SJCRH30 (cell line): ENCODE data around the gene UBA6. TPM values are rescaled to one million over a fixed set of nuclear protein-coding genes. Genes with fewer than 3 reads are reported as not detected.
A peak's percentile ranks its signal among the peaks of the same experiment; 100 is the strongest.

Experiments used
- DNase-seq, 2 experiments: peaks; one replicate each; pipeline ENCODE4 v3.0.0-alpha.2; 2015 to 2020
- H3K27ac ChIP-seq: fragments of 250-450 bp; sonication (Bioruptor Pico); 2 replicates; pipeline ENCODE4 v1.5.1; 2020; ENCODE audit warnings: mild to moderate bottlenecking, moderate library complexity
- H3K27me3 ChIP-seq: fragments of 250-450 bp; sonication (Bioruptor Pico); 2 replicates; pipeline ENCODE4 v1.5.1; 2020; ENCODE audit warnings: mild to moderate bottlenecking, moderate library complexity
- H3K36me3 ChIP-seq: fragments of 250-450 bp; sonication (Bioruptor Pico); 2 replicates; pipeline ENCODE4 v1.5.1; 2020; ENCODE audit warnings: mild to moderate bottlenecking, moderate library complexity
- H3K4me1 ChIP-seq: fragments of 250-450 bp; sonication (Bioruptor Pico); 2 replicates; pipeline ENCODE4 v1.5.1; 2020; ENCODE audit warnings: mild to moderate bottlenecking, moderate library complexity
- H3K4me3 ChIP-seq: fragments of 250-450 bp; sonication (Bioruptor Pico); 2 replicates; pipeline ENCODE4 v1.5.1; 2020; ENCODE audit warnings: mild to moderate bottlenecking, moderate library complexity
- H3K9me3 ChIP-seq: fragments of 250-450 bp; sonication (Bioruptor Pico); replicated peaks from 2 replicates; pipeline ENCODE4 v1.5.1; 2020; ENCODE audit warnings: mild to moderate bottlenecking, moderate library complexity
- total RNA-seq: library from RNA; depleted of rRNA; stranded (reverse); fragments of >200 nt; shearing (Covaris generic); gene quantifications from 2 replicates; pipeline ENCODE4 v1.2.3, GENCODE V29; 2014

UBA6 gene
- total RNA-seq, 1 experiment from 2014 or later: 118 TPM

DNA sequence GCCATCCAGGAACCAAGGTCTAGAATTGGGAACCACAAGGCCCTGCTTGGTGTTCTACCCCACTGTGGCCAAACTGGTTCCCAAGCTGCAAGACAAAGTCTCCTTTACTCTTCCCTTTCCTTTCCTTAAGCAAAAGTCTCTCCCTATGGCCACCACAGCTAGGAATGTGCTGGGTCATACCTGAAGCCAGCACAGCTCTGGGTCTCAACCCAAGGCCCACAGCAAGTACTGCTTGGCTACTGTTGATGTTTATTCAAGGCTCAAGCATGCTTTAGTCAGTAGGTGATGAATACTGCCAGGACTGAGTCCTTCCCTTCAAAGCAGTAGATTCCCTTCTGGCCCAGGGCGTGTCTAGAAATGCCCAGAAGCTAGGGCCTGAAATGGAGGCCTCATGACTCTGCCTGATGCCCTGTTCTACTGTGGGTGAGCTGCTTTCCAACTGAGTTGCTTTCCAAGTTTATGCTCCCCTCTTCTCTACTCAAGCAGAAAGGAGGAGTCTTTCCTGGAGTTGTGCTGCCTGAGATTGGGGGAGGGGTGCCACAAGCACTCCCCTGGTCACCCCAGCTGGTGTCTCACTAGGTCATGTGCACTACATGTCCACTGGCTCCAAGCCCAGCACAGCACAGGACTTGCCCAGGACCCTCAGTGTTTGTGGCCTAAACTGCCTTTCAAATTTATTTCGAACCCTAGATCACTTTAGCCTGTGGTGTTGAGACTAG is 97.5 kb downstream of the UBA6 start:
- Histone ChIP-seq H3K27me3 (no peaks in the 10 kb centered on the region), H3K27ac (no peak overlapping the region), H3K4me3 (no peak overlapping the region), H3K36me3 (no peaks in the 10 kb centered on the region), H3K4me1 (no peaks in the 10 kb centered on the region), H3K9me3 (no peaks in the 10 kb centered on the region)
- DNase-seq: no peak

DNA sequence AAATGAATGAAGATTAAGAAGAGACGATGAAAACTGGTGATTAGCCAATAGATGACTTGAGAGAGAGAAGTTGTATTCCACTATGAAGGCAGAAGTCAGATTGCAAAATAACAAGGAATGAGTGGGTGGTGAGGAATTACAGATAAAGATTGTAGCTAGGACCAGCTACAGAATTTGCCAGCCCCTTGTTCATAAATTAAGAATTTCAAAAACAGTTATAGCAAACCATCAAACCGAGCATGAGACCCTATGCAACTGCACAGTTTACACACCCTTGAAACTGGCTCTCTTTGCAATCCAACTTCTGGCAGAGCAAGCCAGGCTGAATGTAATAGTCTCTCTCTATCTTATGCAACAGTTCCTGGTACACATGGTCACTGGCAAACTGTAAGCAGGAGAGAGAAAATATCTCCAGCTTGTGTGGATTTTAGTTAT is 107.2 kb downstream of the UBA6 start:
- H3K4me1 ChIP-seq: no peaks in the 10 kb centered on the region
- no peak overlapping the region for H3K4me3 ChIP-seq
- H3K27me3 ChIP-seq: no peaks in the 10 kb centered on the region
- no peak overlapping the region for H3K27ac ChIP-seq
- H3K9me3 ChIP-seq: no peaks in the 10 kb centered on the region
- no peaks in the 10 kb centered on the region for H3K36me3 ChIP-seq
- no peak for DNase-seq

DNA sequence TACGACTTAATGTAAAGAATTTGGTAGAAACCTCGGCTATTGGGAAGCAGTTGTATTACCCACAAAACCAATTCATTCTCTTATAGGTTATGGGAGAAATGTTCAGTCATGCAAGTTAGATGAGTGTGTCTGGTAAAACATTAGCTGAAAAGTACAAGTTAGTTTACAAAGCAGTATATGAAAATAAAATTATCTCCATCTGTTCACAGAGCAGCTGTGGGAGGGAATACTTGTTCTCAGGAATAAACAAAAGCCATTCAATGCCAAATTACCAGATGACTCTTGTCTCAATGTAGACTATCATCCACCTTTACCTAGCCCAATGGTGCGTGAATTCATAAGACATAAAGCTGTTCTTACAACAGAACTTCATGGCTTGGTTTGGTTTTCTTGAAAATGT is 113.8 kb downstream of the UBA6 start:
- Histone ChIP-seq H3K4me1 (no peaks in the 10 kb centered on the region), H3K36me3 (no peaks in the 10 kb centered on the region), H3K27me3 (no peaks in the 10 kb centered on the region), H3K9me3 (no peaks in the 10 kb centered on the region), H3K27ac (no peak overlapping the region), H3K4me3 (no peak overlapping the region)
- no peak for DNase-seq

DNA sequence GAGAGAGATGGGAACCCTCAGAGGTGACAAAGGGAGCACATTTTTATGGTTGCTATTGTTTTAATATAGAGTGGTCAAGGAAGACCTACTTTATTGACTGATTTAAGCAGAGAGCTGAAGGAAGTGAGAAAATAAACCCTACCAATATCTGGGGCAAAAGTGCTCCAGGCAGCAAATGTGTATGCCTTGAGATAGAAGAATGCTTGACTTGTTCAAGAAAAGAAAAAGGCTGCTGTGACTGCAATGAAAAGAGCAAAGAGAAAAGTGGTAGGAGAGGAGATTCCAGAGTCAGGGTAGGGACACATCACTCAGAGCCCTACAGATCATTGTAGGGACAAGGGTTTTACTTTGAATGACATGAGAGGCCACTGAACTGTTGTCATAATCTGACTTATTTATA is 116.5 kb downstream of the UBA6 start:
- DNase-seq: no peak
- H3K36me3 ChIP-seq: no peaks in the 10 kb centered on the region

DNA sequence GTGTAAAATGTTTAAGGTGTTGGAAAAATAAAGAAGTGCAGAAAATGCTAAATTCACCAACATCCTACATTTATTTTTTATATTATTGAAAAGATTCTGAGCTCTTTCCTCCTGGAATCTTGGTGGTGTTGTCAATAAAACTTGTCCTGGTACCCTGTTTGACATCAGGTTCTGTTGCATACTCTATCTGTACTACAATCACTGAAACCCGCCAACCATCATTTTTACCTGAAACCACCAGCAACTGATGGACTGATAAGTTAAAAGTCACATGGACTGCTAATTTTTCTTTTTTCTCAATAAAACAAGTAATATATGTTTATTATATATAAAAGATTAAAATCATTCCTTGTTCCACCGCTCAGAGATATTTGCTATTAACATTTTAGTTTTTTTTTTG is 119.0 kb downstream of the UBA6 start:
- H3K9me3 ChIP-seq: no peaks in the 10 kb centered on the region
- no peaks in the 10 kb centered on the region for H3K4me1 ChIP-seq
- no peaks in the 10 kb centered on the region for H3K36me3 ChIP-seq
- no peak overlapping the region for H3K4me3 ChIP-seq
- DNase-seq: no peak
- no peak overlapping the region for H3K27ac ChIP-seq
- H3K27me3 ChIP-seq: no peaks in the 10 kb centered on the region

More for the DNA sequence above, 116.5 kb downstream of the UBA6 start:
- no peaks in the 10 kb centered on the region for H3K4me1 ChIP-seq
- no peaks in the 10 kb centered on the region for H3K27me3 ChIP-seq
- H3K4me3 ChIP-seq: no peak overlapping the region
- H3K9me3 ChIP-seq: no peaks in the 10 kb centered on the region
- no peak overlapping the region for H3K27ac ChIP-seq

DNA sequence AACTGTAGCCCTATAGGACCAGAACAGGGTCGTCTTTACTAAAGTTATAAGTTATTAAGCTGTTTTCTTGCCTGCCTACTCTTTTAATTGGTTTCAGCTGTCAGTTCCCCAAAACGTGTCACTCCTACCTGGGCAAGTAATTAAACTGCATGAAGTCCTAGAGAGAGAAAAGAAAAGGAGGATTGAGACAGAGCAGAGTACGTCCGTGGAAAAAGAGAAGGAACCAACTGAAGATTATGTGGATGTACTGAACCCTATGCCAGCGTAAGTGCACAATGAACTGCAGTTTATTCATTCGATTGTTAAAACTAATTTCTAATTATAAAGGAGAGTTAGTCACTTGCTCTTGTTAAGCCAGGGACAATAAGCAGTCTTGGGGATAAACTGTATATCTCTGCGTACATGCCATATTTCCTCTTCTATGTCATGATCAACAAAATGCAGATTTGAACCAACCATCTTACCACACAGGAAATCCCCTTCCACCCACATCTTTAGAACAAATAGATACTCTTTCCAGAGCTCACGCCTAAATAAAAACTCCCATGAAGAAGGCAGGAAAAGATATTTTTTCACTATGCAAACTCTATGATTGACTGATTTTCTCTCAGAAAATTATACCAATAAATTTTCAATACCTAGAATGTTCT is 119.6 kb downstream of the UBA6 start:
- H3K4me3 ChIP-seq: no peak overlapping the region
- H3K36me3 ChIP-seq: no peaks in the 10 kb centered on the region
- H3K9me3 ChIP-seq: no peaks in the 10 kb centered on the region
- H3K27me3 ChIP-seq: no peaks in the 10 kb centered on the region
- no peak for DNase-seq
- no peaks in the 10 kb centered on the region for H3K4me1 ChIP-seq
- H3K27ac ChIP-seq: no peak overlapping the region

DNA sequence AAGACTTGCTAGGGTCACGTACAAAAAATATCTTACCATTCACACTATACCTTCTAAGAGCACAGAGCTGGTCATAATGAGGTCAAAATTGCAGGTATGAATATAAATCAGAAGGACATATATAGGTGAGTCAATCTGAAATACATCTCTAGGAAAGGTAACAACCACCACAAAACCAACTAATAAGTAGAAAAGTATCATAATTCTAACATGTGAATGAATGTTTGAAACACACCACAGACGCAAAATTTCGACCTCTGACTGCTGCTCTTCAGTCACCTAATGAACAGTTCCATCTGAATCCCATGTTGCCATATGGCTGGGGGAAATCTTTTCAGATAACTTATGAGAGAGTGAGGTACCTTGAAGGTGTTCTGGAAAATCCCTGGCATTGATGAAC is 120.4 kb downstream of the UBA6 start:
- no peak overlapping the region for H3K4me3 ChIP-seq
- DNase-seq: no peak
- no peaks in the 10 kb centered on the region for H3K4me1 ChIP-seq
- no peaks in the 10 kb centered on the region for H3K27me3 ChIP-seq
- H3K9me3 ChIP-seq: no peaks in the 10 kb centered on the region
- no peaks in the 10 kb centered on the region for H3K36me3 ChIP-seq
- no peak overlapping the region for H3K27ac ChIP-seq

DNA sequence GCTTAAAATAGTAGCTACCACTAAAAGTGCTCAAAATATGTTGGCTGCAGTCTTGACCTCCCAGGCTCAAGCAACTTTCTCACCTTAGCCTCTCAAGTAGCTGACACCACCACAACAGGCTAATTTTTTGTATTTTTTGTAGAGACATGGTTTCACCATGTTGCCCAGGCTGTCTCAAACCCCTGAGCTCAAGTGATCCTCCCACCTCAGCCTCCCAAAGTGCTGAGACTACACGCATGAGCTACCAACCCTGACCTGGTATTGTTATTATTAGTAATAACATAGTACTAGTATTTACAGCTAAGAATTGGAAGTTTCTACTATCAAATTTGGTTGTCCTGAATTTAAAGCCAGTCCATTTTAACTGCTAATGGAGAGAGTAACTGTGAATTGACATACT is 124.4 kb downstream of the UBA6 start:
- Histone ChIP-seq H3K4me1 (peaks cover 5% of the 10 kb centered on the region; the same call in 1 of the 2 replicates), H3K9me3 (no peaks in the 10 kb centered on the region; the same call in 1 of the 2 replicates), H3K27ac (no peak overlapping the region), H3K27me3 (no peaks in the 10 kb centered on the region), H3K4me3 (no peak overlapping the region), H3K36me3 (no peaks in the 10 kb centered on the region; the same call in 1 of the 2 replicates)
- no peak for DNase-seq

DNA sequence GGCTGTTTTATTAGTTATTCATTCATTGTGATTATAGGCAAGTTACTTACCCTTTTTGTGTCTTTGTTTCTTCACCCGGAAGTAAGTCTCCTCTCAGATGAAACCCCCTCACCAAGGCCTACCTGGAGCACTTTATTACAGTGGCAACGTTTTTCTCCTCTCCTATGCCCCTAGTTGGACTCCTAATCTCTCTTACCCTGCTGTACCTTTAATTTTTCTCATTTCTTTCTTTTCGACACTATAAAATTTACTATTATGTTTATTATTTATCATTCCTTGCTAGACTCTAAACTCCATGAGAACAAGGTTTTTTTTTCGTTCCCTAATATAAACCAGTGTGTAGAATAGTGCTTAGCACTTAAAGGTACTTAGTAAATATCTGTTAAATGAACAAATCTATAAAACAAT is 124.9 kb downstream of the UBA6 start:
- Histone ChIP-seq H3K9me3 (no peaks in the 10 kb centered on the region; the same call in 1 of the 2 replicates), H3K4me3 (peak overlapping the region; percentile 51), H3K36me3 (no peaks in the 10 kb centered on the region; the same call in 1 of the 2 replicates), H3K27ac (peak overlapping the region; percentile 10; the same call in 1 of the 2 replicates), H3K27me3 (no peaks in the 10 kb centered on the region), H3K4me1 (peaks cover 5% of the 10 kb centered on the region; the same call in 1 of the 2 replicates)
- DNase-seq: no peak

DNA sequence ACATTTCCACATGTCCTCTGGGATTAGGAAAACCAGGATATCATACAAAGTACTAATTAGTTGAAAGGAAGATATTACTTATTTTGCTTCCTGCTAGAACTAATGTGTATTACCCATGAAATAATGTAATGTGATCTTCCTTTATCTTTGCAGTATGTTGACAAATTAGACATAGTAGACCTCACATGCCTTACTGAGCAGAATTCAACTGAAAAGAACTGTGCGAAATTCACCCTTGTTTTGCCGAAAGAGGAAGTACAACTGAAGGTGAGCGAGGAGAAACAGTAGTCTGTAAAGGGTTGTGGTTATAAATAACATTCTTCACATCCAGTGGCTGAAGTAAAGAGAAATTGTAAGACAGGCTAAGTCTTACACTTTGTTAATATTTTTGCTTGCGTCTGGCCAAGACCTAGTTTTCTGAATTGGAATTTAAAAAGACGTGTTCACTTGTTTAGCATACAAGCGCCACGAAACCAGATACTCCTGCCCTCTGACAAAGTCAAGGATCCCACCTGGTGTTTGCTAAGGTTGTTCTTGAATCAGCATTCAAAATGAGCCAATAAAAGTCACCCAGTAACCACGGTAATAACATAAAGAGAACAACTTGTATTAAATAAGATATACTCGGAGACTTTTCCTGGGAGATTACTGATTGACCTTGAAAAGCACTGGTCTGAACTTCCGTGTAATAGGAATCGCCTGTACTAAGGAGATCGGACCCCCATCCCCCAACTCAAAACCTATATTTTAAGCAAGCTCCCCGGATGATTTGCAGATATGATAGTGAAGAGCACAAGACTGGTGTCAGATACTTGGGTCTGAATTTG is 125.5 kb downstream of the UBA6 start:
- no peaks in the 10 kb centered on the region; the same call in 1 of the 2 replicates for H3K9me3 ChIP-seq
- peak overlapping the region; percentile 51 for H3K4me3 ChIP-seq
- H3K36me3 ChIP-seq: no peaks in the 10 kb centered on the region; the same call in 1 of the 2 replicates
- H3K27me3 ChIP-seq: no peaks in the 10 kb centered on the region
- peak overlapping the region; percentile 10; the same call in 1 of the 2 replicates for H3K27ac ChIP-seq
- H3K4me1 ChIP-seq: peaks cover 5% of the 10 kb centered on the region; the same call in 1 of the 2 replicates
- peak; percentile 13 to 50 for DNase-seq

DNA sequence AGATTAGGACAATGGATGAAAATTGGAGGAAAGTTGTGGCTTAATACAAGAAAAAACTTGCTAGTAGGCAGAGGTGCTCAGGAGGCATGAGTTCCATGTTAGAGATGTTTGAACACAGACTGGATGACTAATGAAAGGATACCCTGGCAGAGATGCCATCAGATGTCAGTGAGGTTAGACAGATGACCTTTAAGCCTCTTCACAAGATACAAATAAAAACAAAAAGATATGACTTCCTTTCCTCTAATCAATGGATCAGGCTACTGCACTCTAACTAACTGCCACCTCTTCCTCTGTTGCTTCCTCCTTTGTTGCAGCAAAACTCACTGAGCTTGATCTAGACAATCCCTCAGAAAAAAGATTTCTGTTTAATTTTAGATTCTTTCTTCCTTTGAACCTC is 127.8 kb downstream of the UBA6 start:
- no peak overlapping the region for H3K27ac ChIP-seq
- peaks cover 5% of the 10 kb centered on the region; the same call in 1 of the 2 replicates for H3K4me1 ChIP-seq
- DNase-seq: no peak
- H3K36me3 ChIP-seq: no peaks in the 10 kb centered on the region; the same call in 1 of the 2 replicates
- no peaks in the 10 kb centered on the region; the same call in 1 of the 2 replicates for H3K9me3 ChIP-seq
- no peaks in the 10 kb centered on the region for H3K27me3 ChIP-seq
- H3K4me3 ChIP-seq: no peak overlapping the region

DNA sequence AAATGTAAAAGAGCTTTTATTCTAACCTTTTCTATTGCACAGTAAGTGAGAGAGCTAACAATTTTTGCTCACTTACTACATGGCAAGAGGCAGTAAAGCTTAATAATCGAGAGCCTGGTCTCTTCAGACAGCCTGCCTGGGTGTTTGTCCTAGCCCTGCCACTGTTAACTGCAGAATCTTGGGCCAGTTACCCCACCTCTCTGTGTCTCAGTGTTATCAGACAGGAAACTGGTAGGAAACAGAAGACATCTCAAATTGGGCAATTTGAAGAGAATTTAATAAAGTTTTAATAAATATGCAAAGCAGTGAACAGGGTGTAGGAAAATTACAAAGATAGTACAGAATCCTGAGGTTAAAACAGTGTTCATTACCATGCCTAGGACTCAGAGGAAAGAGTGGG is 129.0 kb downstream of the UBA6 start:
- Histone ChIP-seq H3K9me3 (no peaks in the 10 kb centered on the region; the same call in 1 of the 2 replicates), H3K27me3 (no peaks in the 10 kb centered on the region), H3K36me3 (no peaks in the 10 kb centered on the region; the same call in 1 of the 2 replicates), H3K4me3 (no peak overlapping the region), H3K27ac (no peak overlapping the region), H3K4me1 (peaks cover 5% of the 10 kb centered on the region; the same call in 1 of the 2 replicates)
- no peak for DNase-seq

DNA sequence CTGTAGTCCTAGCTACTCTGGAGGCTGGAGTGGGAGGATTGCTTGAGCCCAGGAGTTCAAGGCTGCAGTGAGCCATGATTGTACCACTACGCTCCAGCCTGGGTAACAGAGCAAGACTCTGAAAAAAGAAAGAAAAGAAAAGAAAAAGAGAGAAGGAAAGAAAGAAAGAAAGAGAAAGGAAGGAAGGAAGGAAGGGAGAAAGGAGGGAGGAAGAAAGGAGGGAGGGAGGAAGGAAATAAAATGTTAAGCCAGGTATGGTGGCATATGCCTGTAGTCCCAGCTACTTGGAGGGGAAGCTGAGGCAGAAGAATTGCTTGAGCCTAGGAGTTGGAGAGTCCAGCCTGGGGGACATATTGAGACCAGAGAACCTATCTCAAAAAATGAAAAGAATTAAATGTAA is 130.4 kb downstream of the UBA6 start:
- Histone ChIP-seq H3K27me3 (no peaks in the 10 kb centered on the region), H3K4me3 (no peak overlapping the region), H3K4me1 (peaks cover 5% of the 10 kb centered on the region; the same call in 1 of the 2 replicates), H3K9me3 (no peaks in the 10 kb centered on the region; the same call in 1 of the 2 replicates), H3K27ac (no peak overlapping the region), H3K36me3 (no peaks in the 10 kb centered on the region; the same call in 1 of the 2 replicates)
- no peak for DNase-seq

DNA sequence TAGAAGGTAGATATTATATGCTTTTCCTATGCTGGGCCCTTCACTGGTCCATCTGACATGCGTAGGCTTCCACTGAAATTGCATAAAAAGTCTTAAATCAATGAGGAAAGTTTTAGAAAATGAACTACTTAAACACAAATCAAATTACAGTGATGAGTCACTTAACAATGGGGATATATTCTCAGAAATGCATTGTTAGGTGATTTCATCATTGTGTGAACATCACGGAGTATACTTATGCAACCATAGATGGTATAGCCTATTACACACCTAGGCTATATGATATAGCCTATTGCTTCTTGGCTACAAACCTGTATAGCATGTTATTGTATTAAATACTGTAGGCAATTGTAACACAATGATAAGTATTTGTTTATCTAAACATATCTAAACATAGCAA is 132.1 kb downstream of the UBA6 start:
- H3K27me3 ChIP-seq: no peaks in the 10 kb centered on the region
- DNase-seq: no peak
- H3K4me1 ChIP-seq: no peaks in the 10 kb centered on the region
- H3K36me3 ChIP-seq: no peaks in the 10 kb centered on the region
- H3K4me3 ChIP-seq: no peak overlapping the region
- no peaks in the 10 kb centered on the region; the same call in 1 of the 2 replicates for H3K9me3 ChIP-seq
- H3K27ac ChIP-seq: no peak overlapping the region
